Caco-2 (cell line): ENCODE measurements around the gene FGF3. TPM values are rescaled to one million over a fixed set of nuclear protein-coding genes. Genes with fewer than 3 reads are reported as not detected.
A peak's percentile ranks its signal among the peaks of the same experiment; 100 is the strongest.

ENCODE experiments used
- BruUV-seq: library from RNA; stranded (reverse); fragments of 400-500 nt; replicated peaks from 2 replicates; lab custom pipeline; 2021; lab: Mats Ljungman, UMichigan
- CTCF ChIA-PET: fragments of 300-600 bp; sonication (Branson Sonifier 250); formaldehyde crosslinking; loops from one replicate; lab custom pipeline; 2022; ENCODE audit warnings: antibody characterized with exemption; lab: Charles Lee
- POLR2A ChIA-PET: fragments of 300-600 bp; sonication (Branson Sonifier 250); formaldehyde crosslinking; loops from one replicate; lab custom pipeline; 2022; ENCODE audit warnings: antibody characterized with exemption; lab: Charles Lee
- DNase-seq, 2 experiments: peaks; one replicate each; pipeline versions ENCODE4 v3.0.0 to v3.0.0-alpha.2; 2020 to 2022
- H3K27me3 ChIP-seq: replicated peaks from 2 replicates; pipeline ENCODE4 v1.6.0; 2011; ENCODE audit warnings: low read length; ENCODE audit not compliant: control insufficient read depth, insufficient read depth
- H3K36me3 ChIP-seq: 2 replicates; pipeline ENCODE4 v1.5.1; 2011; ENCODE audit warnings: low read length; ENCODE audit not compliant: control insufficient read depth, insufficient read depth
- H3K4me1 ChIP-seq: fragments of 250-450 bp; sonication (Bioruptor Pico); 2 replicates; pipeline ENCODE4 v1.5.1; 2020; ENCODE audit warnings: mild to moderate bottlenecking
- H3K4me3 ChIP-seq: 2 replicates; pipeline ENCODE4 v1.5.1; 2011; ENCODE audit warnings: low read depth, mild to moderate bottlenecking, control low read depth, low read length
- H3K9me3 ChIP-seq: fragments of 250-450 bp; sonication (Bioruptor Pico); 2 replicates; pipeline ENCODE4 v1.5.1; 2020; ENCODE audit warnings: mild to moderate bottlenecking, moderate library complexity
- H3K27ac Mint-ChIP-seq: one replicate; pipeline ENCODE4 v1.8.0; 2022; ENCODE audit warnings: mixed read lengths; ENCODE audit not compliant: unreplicated experiment
- H3K27me3 Mint-ChIP-seq: one replicate; pipeline ENCODE4 v1.8.0; 2022; ENCODE audit warnings: mixed read lengths; ENCODE audit not compliant: insufficient read depth, unreplicated experiment
- H3K36me3 Mint-ChIP-seq: one replicate; pipeline ENCODE4 v1.8.0; 2022; ENCODE audit warnings: mild to moderate bottlenecking, mixed read lengths; ENCODE audit not compliant: insufficient read depth, unreplicated experiment
- H3K4me1 Mint-ChIP-seq: one replicate; pipeline ENCODE4 v1.8.0; 2022; ENCODE audit warnings: low read depth, mixed read lengths; ENCODE audit not compliant: unreplicated experiment
- H3K4me3 Mint-ChIP-seq: one replicate; pipeline ENCODE4 v1.8.0; 2022; ENCODE audit warnings: mild to moderate bottlenecking, moderate library complexity, mixed read lengths; ENCODE audit not compliant: unreplicated experiment
- H3K9me3 Mint-ChIP-seq: one replicate; pipeline ENCODE4 v1.8.0; 2022; ENCODE audit warnings: mixed read lengths; ENCODE audit not compliant: unreplicated experiment
- CTCF ChIP-seq, 2 experiments: fragments of 200-600 bp in 1 of 2; IDR thresholded peaks; 1 replicate in 1 of 2; 2 replicates in 1 of 2; pipeline versions ENCODE4 v1.5.1 to v1.8.0; 2011 to 2022; ENCODE audit warnings: antibody characterized with exemption in 1 of 2, control low read depth in 1 of 2, inconsistent platforms in 1 of 2, low read depth in 1 of 2, low read length in 1 of 2, mild to moderate bottlenecking in 1 of 2, moderate library complexity in 1 of 2; ENCODE audit not compliant: insufficient read depth in 1 of 2, severe bottlenecking in 1 of 2, unreplicated experiment in 1 of 2
- intact Hi-C: fragments of 100-400 bp; cut with micrococcal nuclease; formaldehyde crosslinking; loops from one replicate; pipeline ENCODE4 v1.10.0; 2022; ENCODE audit not compliant: unreplicated experiment
- total RNA-seq: library from RNA; stranded (reverse); gene quantifications from 2 replicates; pipeline ENCODE4 v1.2.3, GENCODE V29; 2022

The FGF3 gene
- total RNA-seq, 1 experiment from 2014 or later: not detected

- no peaks in the 10 kb centered on the region for H3K4me1 Mint-ChIP-seq
- peak in 1 of 2 experiments; percentile 33 for DNase-seq
- H3K4me3 Mint-ChIP-seq: no peak overlapping the region
- intact Hi-C loops: no loop called here
- POLR2A ChIA-PET: no interaction called here
- H3K27me3 ChIP-seq: no peaks in the 10 kb centered on the region
- no peak overlapping the region for H3K4me3 ChIP-seq
- H3K9me3 ChIP-seq: no peaks in the 10 kb centered on the region
- H3K4me1 ChIP-seq: peaks cover 2% of the 10 kb centered on the region
- CTCF ChIA-PET: no interaction called here
- no peaks in the 10 kb centered on the region for H3K9me3 Mint-ChIP-seq
- no peaks in the 10 kb centered on the region for H3K27me3 Mint-ChIP-seq
- TF ChIP-seq CTCF (IDR thresholded peaks at IDR 0.05; ENCODE audit: insufficient read depth in 1 of 2, low read depth in 1 of 2, low read length in 1 of 2, severe bottlenecking in 1 of 2, unreplicated experiment in 1 of 2): no peak
- no TSS peak for BruUV-seq
- no peaks in the 10 kb centered on the region for H3K36me3 Mint-ChIP-seq
- no peak overlapping the region for H3K27ac Mint-ChIP-seq
- H3K36me3 ChIP-seq: no peaks in the 10 kb centered on the region
Observed at GRCh38 chr11:69834251-69834650, 15.0 kb upstream of the FGF3 start.

- H3K27me3 Mint-ChIP-seq: no peaks in the 10 kb centered on the region
- H3K36me3 Mint-ChIP-seq: peaks cover 7% of the 10 kb centered on the region
- no peak overlapping the region for H3K27ac Mint-ChIP-seq
- Histone ChIP-seq H3K4me3 (no peak overlapping the region), H3K36me3 (no peaks in the 10 kb centered on the region), H3K4me1 (peaks cover 17% of the 10 kb centered on the region), H3K27me3 (no peaks in the 10 kb centered on the region), H3K9me3 (no peaks in the 10 kb centered on the region)
- no peak overlapping the region for H3K4me3 Mint-ChIP-seq
- no peak for TF ChIP-seq CTCF (IDR thresholded peaks at IDR 0.05; ENCODE audit: insufficient read depth in 1 of 2, low read depth in 1 of 2, low read length in 1 of 2, severe bottlenecking in 1 of 2, unreplicated experiment in 1 of 2)
- DNase-seq: peak in 1 of 2 experiments; percentile 35
- no peaks in the 10 kb centered on the region for H3K9me3 Mint-ChIP-seq
- BruUV-seq: no TSS peak
- H3K4me1 Mint-ChIP-seq: peaks cover 8% of the 10 kb centered on the region
- CTCF ChIA-PET: interaction anchor here (0.6 kb wide), 1 partner anchor 15 kb away, joined by 3 read pairs; no protein-coding TSS in a partner anchor
- intact Hi-C loops: no loop called here
- POLR2A ChIA-PET: interaction anchor here (0.5 kb wide), 1 partner anchor 297 kb away, joined by 9 read pairs; no protein-coding TSS in a partner anchor
Observed at GRCh38 chr11:69832561-69833413, 13.6 kb upstream of the FGF3 start.

GRCh38 chr11:69831985-69832384 is 12.8 kb upstream of the FGF3 start:
- H3K27ac Mint-ChIP-seq: no peak overlapping the region
- BruUV-seq: no TSS peak
- peaks cover 8% of the 10 kb centered on the region for H3K4me1 Mint-ChIP-seq
- H3K4me3 Mint-ChIP-seq: no peak overlapping the region
- H3K36me3 Mint-ChIP-seq: peaks cover 7% of the 10 kb centered on the region
- Histone ChIP-seq H3K27me3 (no peaks in the 10 kb centered on the region), H3K4me3 (no peak overlapping the region), H3K4me1 (peaks cover 17% of the 10 kb centered on the region), H3K9me3 (no peaks in the 10 kb centered on the region), H3K36me3 (no peaks in the 10 kb centered on the region)
- POLR2A ChIA-PET: no interaction called here
- intact Hi-C loops: no loop called here
- no peak for DNase-seq
- H3K9me3 Mint-ChIP-seq: no peaks in the 10 kb centered on the region
- no peak for TF ChIP-seq CTCF (IDR thresholded peaks at IDR 0.05; ENCODE audit: insufficient read depth in 1 of 2, low read depth in 1 of 2, low read length in 1 of 2, severe bottlenecking in 1 of 2, unreplicated experiment in 1 of 2)
- CTCF ChIA-PET: interaction anchor here (0.6 kb wide), 1 partner anchor 14 kb away, joined by 3 read pairs; no protein-coding TSS in a partner anchor
- no peaks in the 10 kb centered on the region for H3K27me3 Mint-ChIP-seq
